ENCODE data around the gene UFD1.

The UFD1 gene

DNA sequence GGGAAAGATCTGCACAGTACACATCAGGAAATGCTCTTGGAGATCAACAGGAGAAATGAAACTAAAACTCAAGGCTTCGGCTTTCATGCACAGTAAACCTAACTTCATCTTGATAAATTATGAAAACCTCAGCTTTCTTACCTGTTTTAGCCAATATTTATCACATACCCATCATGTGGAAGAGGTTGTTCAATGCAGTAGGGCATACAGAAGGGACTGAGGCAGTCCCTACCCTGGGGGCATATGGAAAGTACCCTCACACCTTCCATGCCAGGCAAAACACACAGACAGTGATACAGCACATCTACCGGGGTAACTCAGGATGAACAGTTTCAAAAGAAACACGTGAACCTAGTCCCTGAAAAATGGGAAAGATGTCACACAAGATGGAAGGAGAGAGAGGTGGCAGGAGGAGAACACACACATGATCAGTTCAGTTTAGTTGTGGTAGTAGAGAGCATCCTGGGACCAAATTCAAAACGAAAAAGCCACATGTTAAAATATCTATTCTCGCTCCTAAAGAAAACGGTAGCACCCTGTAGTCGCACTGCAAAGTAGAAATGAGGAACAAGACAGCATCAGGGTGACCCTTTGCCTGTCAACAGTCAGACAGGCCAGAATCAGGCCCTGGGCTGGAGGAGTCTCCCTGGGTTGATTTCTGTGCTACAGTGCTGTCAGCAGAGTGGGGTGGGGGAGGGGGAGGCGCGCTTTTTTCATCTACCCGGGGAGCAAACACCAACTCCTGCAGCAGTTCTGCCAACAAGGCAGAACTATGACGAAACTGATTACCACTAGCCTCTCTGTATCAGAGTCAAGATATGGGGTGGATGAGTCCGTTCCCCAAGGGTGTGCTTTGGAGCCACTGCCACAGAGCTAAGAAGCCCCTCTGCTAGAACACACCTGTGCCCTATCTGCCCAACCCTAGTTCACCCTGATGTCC is 48.8 kb downstream of the UFD1 start:
- DNase-seq (ENCODE audit: low spot score), result peak; percentile 47

DNA sequence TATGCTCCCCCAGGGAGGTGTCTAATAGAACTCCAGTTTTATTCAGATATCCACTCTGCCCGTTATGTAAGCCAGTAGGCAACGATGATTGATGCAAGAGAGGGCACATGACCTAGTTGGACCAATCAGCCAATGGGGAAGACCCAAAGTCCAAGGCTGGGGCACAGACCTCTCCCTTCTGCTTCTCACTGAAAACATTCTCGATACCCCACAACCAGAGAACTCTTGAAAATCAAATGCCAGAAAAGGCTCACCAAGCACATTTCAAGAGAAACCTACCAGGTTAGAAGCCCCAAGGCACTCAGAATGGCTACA is 54.9 kb downstream of the UFD1 start:
- DNase-seq (ENCODE audit: low spot score), result no peak

DNA sequence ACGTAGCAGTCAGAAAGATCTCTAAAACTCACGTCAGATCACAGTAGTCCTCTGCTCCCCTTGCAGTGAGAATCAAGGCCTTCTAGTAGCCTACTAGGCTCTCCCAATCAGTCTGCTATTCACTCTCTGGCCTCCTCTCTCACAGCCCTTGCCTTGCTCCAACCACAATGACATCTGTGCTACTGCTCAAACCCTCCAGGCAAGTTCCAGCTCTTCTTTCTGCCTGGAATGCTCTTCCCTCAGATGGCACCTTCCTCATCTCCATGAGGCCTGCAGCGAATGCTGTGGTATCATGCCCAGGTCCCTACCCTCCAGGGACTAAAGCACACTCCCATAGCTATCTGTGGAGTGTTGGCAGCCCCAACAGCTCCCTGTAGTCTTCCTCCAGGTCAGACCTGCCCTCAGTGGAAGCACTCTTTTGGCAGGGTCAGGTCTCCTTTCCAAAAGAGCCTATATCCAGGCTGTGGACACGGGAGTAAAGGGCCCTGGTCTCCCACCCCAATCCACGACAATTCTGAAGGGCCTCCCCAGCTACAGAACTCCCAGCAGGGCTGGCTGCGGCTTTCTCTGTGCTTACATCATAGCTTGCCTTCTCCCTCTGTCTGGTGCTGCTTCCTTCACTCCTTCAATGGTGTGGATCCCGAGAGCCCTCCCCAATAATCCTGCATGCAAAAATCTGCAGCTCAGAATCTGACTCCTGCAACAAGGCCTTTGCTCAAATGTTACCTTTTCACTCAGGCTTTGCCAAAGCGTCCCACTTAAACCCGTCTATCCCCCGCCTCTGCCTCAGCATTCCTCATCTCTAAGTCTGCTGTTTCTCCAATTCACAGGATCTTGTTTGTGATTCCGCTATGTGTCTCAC is 56.3 kb downstream of the UFD1 start:
- DNase-seq (ENCODE audit: low spot score), result no peak

DNA sequence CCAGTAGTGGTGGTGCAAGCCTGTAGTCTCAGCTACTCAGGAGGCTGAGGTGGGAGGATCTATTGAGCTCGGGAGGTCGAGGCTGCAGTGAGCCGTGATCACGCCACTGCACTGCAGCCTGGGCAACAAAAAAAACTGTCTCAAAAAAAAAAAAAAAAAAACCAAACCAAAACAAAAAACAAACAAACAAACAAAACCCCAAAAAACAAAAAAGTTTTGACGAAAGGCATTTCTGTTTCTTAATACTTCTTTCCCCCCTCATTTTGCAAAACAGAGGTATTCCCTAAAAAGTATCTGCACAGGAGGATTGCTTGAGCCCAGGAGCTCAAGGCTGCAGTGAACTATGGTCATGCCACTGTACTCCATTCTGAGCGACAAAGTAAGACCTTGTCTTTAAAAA is 58.7 kb downstream of the UFD1 start:
- DNase-seq (ENCODE audit: low spot score), result no peak

DNA sequence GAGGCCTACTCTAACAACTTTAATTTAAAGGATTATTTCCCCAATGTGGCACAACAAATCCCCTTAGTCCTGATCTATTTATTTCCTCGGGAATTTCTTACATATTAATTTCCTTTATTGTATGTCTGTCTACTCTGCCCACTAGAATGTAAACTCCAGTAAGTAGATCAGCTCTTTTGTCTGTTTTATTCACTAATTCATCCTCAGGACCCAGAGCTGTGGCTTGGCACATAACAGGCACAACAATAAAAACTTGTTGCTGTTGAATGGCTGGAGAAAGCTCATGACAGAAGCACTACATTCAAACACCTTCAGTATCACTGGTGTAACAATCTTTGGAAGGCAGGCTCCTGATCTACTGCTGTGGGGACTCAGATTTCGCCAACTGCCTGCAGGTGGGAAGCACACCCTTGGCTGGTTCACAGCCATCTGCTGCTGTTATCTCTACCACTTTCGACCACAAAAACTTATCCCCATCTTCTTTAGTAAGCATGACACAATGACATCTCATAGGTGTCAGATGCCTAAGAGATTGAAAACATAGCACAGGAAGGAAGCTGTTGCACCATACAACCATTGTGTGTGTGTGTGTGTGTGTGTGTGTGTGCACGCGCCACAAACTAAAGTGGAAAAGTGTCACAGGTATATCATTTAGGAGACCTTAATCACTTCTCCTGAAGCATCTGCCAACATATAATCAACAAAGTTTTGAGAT is 59.4 kb downstream of the UFD1 start:
- no peak for DNase-seq (ENCODE audit: low spot score)

DNA sequence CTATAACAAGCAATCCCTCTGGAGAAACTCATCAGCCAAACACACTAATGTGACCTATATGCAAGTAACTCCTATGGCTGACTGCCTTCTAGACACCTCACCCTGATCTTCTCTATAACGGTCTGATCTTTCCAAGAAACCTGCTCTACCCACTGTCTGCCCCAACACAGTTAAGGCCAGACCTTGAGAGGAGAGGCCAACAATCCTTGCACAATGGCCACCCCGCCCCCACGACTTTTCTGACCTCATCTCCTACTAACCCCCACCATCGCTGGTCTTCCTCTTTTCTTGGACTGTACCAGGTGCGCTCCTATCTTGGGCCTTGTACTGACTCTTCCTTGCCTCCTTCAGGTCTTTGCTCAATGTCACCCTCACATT is 59.9 kb downstream of the UFD1 start:
- DNase-seq (ENCODE audit: low spot score), result no peak

DNA sequence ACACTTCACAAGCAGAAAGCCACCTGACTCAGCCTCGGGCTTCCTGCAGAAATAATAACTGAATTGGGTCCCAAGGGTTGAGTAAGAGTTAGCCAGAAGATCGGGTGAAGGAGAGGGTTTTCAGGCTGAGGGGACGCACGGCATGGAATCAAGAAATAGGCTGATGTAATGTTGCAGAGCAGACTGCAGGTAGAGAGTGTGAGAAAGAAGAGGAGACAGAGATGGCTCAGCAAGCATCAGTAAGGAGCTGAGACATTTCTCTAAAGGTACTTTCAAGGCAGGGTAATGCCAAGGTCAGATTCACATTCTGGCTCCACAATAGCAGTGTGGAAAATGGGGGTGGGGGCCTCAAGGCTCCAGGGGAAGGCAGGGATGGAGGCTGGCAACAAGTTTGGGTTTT is 66.1 kb downstream of the UFD1 start:
- DNase-seq (ENCODE audit: low spot score), result no peak

DNA sequence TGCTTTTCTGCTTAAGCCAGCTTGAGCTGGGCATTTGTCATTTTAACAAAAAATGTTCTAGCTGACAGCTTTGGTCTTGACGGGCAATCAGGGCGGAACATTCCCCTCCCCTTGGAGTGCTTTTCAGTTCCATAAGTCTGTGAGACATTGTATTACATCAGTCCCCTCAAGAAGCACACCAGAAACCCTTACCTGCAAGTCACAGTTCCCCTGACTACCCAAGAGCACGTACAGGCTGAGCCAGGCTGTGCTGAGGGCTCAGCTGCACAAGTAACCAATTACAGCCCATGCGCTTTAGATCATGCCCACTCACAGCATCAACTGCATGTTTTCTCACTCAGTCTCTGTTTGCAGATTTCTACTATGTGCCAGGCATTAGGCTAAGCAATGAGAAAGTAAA is 66.5 kb downstream of the UFD1 start:
- no peak for DNase-seq (ENCODE audit: low spot score)

DNA sequence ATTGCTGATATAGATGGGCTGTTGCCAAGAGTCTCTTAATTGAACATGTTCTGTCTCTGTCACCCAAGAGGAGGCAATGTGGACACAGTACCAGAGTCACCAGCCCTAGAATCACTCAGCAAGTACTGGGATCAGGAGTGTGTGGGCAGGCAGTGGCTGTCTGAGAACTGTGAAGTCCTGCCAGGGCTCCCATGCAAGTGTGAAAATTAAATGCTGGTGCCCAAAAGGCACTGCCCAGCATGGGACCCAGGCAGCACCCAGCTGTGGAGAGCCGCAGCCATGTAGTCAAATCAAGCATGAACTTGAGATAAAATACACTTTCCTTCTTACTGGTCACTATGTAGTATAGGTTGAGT is 67.3 kb downstream of the UFD1 start:
- no peak for DNase-seq (ENCODE audit: low spot score)

DNA sequence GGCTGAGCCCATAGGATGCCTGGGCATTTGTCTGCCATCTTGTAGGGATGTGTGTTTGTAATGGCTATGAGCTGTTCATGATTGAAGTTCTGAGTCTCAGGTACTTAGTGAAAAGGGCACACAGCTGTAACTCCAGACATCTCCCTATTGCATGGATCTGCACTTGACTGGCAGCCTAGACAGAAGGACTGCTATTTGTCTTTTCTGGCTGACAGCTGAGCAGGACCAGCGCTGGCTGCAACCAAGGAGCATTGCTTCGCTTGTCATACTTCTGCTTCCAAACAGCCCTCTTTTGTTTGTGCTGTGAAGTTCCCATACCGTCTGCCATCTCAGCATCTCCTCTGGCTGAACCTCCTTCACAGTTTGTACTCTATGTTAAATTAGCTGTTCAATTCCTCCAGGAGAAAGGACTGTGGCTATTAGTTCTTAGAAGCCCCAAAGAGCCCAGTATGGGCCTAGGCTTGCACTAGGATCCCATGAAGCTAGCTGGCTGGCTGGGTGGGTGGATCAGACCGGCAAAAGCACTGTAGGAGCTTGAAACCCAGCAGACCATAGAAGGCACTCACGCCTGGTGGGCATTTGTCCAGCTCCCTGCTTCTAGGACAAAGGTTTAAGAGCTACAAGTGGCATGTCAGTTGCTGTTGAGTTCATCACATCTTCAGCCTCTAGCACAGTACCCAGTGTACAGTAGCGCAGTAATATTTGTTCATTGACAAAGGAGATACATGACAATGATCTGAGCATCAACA is 67.9 kb downstream of the UFD1 start:
- no peak for DNase-seq (ENCODE audit: low spot score)

- DNase-seq (ENCODE audit: low spot score), result no peak
Measured at GRCh38 chr22:19407649-19408606, 71.1 kb downstream of the UFD1 start.

DNA sequence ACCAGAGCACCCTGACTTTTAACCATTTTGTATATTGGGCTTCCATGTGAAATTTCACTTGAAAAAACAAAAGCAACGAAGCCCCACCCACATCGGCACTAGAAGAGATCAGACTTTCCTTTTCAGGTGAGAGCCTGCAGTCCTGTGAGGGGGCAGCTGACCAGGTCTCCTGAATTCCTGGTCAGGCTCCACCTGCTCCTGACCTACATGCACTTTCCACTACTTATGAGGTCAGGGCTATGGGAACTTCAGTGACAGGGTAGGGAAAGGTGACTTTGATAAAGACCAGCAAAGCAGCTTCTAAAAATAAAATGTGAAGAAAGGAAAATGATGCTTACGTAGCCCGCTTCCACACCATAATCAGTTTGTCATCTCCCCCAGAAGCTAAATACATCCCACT is 72.1 kb downstream of the UFD1 start:
- no peak for DNase-seq (ENCODE audit: low spot score)

DNA sequence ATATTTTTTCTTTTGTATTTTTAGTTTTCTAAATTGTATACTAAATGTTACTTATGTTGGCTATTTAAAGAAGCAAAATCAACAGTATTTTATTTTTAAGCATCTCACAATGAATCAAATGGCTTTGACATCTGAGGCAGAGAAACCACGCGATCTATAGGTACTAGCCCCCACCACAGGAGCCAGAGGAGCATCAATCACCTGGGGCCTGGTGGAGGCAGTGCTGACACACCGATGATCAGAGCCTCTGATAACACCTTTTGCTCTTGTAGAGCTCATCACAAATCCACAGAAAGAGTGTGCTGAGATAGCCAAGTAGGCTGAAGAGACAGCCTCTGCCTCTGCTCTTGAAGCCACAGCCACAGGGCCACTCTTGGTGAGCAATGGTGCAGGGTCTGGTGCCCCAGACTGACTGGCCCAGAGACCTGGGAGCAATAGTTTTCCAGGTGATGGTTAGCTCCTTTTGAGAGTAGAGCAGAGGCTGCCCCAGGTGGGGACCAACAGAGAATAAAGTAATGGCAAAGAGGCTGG is 72.6 kb downstream of the UFD1 start:
- no peak for DNase-seq (ENCODE audit: low spot score)

- DNase-seq (ENCODE audit: low spot score), result no peak
Measured at GRCh38 chr22:19405652-19406051, 73.3 kb downstream of the UFD1 start.

DNA sequence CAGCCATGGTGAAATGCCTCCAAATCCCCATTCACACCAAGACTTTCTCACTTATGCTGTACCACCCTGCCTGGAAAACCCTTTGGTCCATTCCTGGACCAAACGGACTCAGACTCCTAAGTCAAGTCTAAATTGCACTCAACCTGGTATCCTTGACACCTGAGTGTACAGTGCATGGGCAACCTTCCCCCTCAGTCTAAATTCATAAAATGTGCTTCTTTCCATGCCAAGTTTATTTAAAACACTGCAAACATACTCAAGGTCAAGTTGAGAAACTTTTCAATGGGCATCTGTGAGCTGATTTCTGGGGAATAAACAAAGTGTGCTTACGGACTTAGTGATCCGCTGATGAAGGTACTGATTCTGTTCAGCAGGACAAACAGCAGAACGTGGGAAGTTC is 73.9 kb downstream of the UFD1 start:
- no peak for DNase-seq (ENCODE audit: low spot score)

DNA sequence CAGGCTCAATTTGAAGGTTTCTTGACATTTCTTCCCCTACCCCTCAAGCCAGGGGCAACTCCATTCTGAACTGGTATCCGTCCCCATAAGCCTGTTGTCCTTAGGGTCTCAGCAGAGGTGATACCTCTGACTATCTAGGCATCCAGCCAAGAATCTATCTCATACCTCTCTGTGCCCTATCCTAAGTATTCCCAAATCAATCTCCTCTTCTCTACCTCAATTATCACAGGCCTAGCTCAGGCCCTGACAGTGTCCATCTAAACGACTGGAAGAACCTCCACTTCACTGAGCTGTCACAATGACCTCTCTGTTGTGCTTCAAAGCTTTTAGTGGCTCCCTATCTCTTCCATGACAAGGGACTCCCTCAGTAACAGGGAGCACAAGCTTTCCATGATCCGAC is 74.3 kb downstream of the UFD1 start:
- DNase-seq (ENCODE audit: low spot score), result no peak

DNA sequence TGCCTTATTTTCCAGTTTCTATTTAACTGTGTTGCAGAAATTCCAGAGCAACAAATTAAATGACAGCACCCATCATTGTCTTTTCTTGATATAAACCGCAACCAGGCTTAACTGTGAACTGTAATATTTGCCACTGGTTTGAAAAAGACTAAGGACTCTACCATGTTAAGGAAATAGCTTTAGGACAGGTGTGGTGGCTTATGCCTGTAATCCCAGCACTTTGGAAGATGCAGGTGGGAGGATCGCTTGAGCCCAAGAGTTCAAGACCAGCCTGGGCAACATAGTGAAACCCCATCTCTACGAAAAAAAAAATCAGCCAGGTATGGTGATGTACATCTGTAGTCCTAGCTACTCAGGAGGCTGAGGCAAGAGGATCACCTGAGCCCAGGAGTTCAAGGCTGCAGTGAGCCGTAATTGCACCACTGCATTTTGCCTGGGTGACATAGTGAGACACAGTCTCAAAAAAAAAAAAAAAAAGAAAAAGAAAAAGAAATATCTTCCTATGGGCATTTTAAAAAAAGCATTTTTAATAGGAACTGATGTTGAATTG is 76.3 kb downstream of the UFD1 start:
- no peak for DNase-seq (ENCODE audit: low spot score)

GRCh38 chr22:19401483-19401882 is 77.5 kb downstream of the UFD1 start:
- DNase-seq (ENCODE audit: low spot score), result no peak

GRCh38 chr22:19400881-19401280 is 78.1 kb downstream of the UFD1 start:
- no peak for DNase-seq (ENCODE audit: low spot score)

All from AG08395 (cell line).